ENCODE results near the gene HMCN2. TPM values are rescaled to one million over a fixed set of nuclear protein-coding genes. Genes with fewer than 3 reads are reported as not detected.

The HMCN2 gene
- 1 to 10 TPM in 4 of 6 experiments, under 1 TPM in 2; 0.31 to 2.0 (median 1.1) TPM for total RNA-seq
- long read RNA-seq, partial matches to known transcripts, result 0 of 1 reads
- long read RNA-seq, other reads (novel, unspliced or antisense), result 1 of 1 reads

DNA sequence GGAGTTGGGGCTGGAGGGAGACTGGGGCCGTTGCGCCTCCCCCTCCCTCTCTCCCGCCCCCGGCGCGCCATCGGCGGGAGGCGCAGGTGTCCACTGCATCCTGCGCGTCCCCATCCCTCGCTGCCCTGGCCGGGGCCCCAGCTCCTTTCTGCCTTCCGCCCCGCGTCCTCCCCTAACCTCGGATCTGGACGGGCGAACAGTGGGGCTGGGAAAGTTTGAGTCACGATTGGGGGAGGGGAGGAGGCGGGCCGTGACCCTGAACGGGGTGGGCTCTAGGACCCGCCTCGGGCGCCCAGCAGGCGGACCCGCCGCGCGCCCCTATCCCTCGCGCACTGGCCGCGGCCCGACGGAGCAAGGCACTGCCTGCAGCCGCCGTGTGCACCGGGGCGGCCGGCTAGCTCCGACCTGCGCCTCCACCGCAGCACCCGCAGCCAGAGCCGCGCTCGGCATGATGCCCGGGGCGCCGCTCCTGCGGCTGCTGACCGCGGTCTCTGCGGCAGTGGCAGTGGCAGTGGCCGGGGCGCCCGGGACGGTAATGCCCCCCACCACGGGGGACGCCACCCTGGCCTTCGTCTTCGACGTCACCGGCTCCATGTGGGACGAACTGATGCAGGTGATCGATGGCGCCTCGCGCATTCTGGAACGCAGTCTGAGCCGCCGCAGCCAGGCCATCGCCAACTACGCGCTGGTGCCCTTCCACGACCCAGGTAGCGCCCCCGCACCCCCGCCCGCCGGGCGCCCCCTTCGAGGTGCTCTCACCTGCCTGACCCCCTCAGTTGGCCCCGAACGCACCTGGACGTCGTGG, at the start of gene HMCN2:
Gene HMCN2 (plus strand): TSS at position 330 of the 805 bp plus-strand sequence. CDS start 119 bp downstream, at position 449.
- Histone ChIP-seq H3K27ac (no peak within 1 kb of the TSS), H3K4me1 (peaks cover 0 to 40% (median 16%) of the 10 kb centered on the region in 4 donors), H3K27me3 (no peaks in the 10 kb centered on the region), H3K9me3 (no peaks in the 10 kb centered on the region), H3K4me3 (peak within 1 kb of the TSS; percentile 22 to 42 (median 31)), H3K36me3 (no peaks in the 10 kb centered on the region)
- ATAC-seq (peak; percentile 38 to 53 (median 47)), DNase-seq (peak in 2 of 3 donors; percentile 57 to 58)
- TF ChIP-seq POLR2A (IDR thresholded peaks at IDR 0.05) (no peak), CTCF (IDR thresholded peaks at IDR 0.05) (no peak)
- 9% methylated on average over 4 of the region's 89 CpGs for WGBS (ENCODE audit: insufficient coverage, low coverage, low lambda C conversion rate, missing lambda C conversion rate)
- intact Hi-C loops (cut with DNase I), result loop anchor here in 1 of 2 donors (10.0 kb wide), 1 partner anchor 79 kb away; no protein-coding TSS in a partner anchor

GRCh38 chr9:130217838-130218237, 47.7 kb upstream of the HMCN2 start:
- no peaks in the 10 kb centered on the region for H3K27me3 ChIP-seq

DNA sequence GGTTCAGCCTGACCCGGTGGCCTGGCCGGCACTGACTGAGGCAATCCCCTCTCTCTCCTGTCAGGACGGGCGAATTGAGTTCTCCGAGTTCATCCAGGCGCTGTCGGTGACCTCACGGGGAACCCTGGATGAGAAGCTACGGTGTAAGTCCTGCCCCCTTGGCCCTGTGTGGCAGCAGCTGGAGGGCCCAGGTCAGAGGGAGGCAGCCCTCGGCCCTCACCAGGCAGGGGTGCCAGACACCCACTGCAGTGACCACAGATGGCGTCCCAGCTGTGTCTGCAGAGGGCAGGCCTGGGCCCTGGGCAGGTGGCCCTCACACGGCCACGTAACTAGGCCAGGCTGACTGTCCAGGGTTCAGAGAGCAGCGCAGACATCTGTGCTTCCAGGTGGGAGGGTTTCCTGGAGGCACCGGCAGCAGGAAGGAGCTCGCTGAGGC, 45.9 kb upstream of the HMCN2 start:
- Histone ChIP-seq H3K27ac (no peak overlapping the region), H3K9me3 (no peaks in the 10 kb centered on the region), H3K4me3 (no peak overlapping the region), H3K4me1 (no peaks in the 10 kb centered on the region), H3K27me3 (no peaks in the 10 kb centered on the region), H3K36me3 (no peaks in the 10 kb centered on the region)
- DNase-seq (no peak), ATAC-seq (peak in 1 of 4 donors; percentile 7)
- WGBS (ENCODE audit: insufficient coverage, low coverage, low lambda C conversion rate, missing lambda C conversion rate), result 70% methylated on average over 2 of the region's 16 CpGs
- no peak for TF ChIP-seq POLR2A (IDR thresholded peaks at IDR 0.05)
- TF ChIP-seq CTCF (IDR thresholded peaks at IDR 0.05), result no peak
- intact Hi-C loops (cut with DNase I), result no loop called here

More at GRCh38 chr9:130217838-130218237, 47.7 kb upstream of the HMCN2 start:
- DNase-seq (no peak), ATAC-seq (no peak)
- intact Hi-C loops (cut with DNase I), result no loop called here
- Histone ChIP-seq H3K9me3 (no peaks in the 10 kb centered on the region), H3K27ac (no peak overlapping the region), H3K4me3 (no peak overlapping the region), H3K36me3 (no peaks in the 10 kb centered on the region), H3K4me1 (no peaks in the 10 kb centered on the region)
- 89% methylated on average over 6 of the region's 10 CpGs for WGBS (ENCODE audit: insufficient coverage, low coverage, low lambda C conversion rate, missing lambda C conversion rate)
- TF ChIP-seq CTCF (IDR thresholded peaks at IDR 0.05), result no peak
- no peak for TF ChIP-seq POLR2A (IDR thresholded peaks at IDR 0.05)

- TF ChIP-seq CTCF (IDR thresholded peaks at IDR 0.05) (no peak), POLR2A (IDR thresholded peaks at IDR 0.05) (no peak)
- no peak for DNase-seq
- Histone ChIP-seq H3K4me3 (no peak overlapping the region), H3K27me3 (no peaks in the 10 kb centered on the region), H3K27ac (no peak overlapping the region), H3K36me3 (no peaks in the 10 kb centered on the region), H3K9me3 (no peaks in the 10 kb centered on the region), H3K4me1 (no peaks in the 10 kb centered on the region)
- intact Hi-C loops (cut with DNase I), result no loop called here
- peak in 2 of 4 donors; percentile 16 to 26 for ATAC-seq
- 60% methylated on average over 8 of the region's 9 CpGs for WGBS (ENCODE audit: insufficient coverage, low coverage, low lambda C conversion rate, missing lambda C conversion rate)
Observed at GRCh38 chr9:130220352-130220751, 45.2 kb upstream of the HMCN2 start.

Measured in right lobe of liver (tissue), 6 donors.